A549 (cell line): ENCODE measurements around the gene PLD1.

Source experiments
- POLR2A ChIP-seq: IDR thresholded peaks from 2 replicates; pipeline ENCODE4 v1.6.1; 2012; ENCODE audit warnings: mild to moderate bottlenecking, low read length
- RAD21 ChIP-seq, 2 experiments: fragments of >200 bp in 1 of 2; sonication (Bioruptor Twin) in 1 of 2; formaldehyde crosslinking in 1 of 2; IDR thresholded peaks in 1 of 2; conservative IDR thresholded peaks in 1 of 2; 2 replicates in 1 of 2; 3 replicates in 1 of 2; pipeline ENCODE4 v1.6.1; 2012 to 2018; ENCODE audit warnings: inconsistent platforms in 1 of 2
- RNF2 ChIP-seq: fragments of 200-600 bp; sonication (generic); IDR thresholded peaks from 2 replicates; pipeline ENCODE4 v1.6.1; 2016; ENCODE audit warnings: low read depth, mild to moderate bottlenecking, antibody characterized with exemption, moderate library complexity, borderline replicate concordance
- TF ChIP-seq, protein P1 (sequence below): fragments of >200 bp; sonication (Bioruptor Twin); formaldehyde crosslinking; IDR thresholded peaks from 3 replicates; pipeline ENCODE4 v1.5.1; 2016
- TF ChIP-seq, protein P2 (sequence below): IDR thresholded peaks from 2 replicates; pipeline ENCODE4 v1.6.1; 2012

DNA sequence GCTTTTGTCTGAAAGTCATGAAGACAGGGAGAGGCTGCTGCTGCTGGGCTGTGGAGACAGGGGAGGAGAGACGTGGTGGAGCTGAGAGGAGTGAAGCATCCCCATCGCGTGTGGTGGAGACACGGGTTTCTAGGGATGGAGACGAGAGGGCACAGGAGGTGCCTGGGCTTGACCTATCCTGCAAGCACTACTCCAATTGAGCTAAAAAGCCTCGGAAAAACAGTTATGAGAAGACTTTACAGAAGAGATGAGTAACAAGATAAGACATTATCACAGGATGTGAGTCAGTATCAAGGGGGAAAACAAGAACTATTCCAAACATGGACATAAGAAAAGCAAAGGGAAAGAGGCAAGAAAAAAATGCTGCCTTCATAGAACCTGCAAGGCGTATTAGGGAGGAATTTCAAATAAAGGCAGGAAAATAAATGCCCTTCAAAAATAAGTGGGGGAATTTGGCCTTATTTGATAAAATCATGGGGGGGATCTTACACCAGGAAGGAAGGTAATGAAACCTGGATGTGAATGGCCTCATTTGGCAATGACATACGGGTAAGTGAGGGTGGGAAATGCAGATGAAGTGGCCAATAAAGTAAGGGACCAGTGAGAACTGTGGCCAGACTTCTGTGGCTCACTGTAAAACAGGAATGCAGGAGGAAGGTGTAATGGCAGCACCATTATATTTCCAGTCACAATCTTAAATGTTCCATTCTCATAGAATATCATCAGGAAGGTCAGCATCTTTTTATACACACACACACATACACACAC, 97.9 kb downstream of the PLD1 start:
- no peak for TF ChIP-seq RAD21 (conservative IDR thresholded peaks at IDR 0.05 in 1 of 2, IDR thresholded peaks at IDR 0.05 in 1 of 2)
- TF ChIP-seq, protein P1, sequence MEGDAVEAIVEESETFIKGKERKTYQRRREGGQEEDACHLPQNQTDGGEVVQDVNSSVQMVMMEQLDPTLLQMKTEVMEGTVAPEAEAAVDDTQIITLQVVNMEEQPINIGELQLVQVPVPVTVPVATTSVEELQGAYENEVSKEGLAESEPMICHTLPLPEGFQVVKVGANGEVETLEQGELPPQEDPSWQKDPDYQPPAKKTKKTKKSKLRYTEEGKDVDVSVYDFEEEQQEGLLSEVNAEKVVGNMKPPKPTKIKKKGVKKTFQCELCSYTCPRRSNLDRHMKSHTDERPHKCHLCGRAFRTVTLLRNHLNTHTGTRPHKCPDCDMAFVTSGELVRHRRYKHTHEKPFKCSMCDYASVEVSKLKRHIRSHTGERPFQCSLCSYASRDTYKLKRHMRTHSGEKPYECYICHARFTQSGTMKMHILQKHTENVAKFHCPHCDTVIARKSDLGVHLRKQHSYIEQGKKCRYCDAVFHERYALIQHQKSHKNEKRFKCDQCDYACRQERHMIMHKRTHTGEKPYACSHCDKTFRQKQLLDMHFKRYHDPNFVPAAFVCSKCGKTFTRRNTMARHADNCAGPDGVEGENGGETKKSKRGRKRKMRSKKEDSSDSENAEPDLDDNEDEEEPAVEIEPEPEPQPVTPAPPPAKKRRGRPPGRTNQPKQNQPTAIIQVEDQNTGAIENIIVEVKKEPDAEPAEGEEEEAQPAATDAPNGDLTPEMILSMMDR = no peak
- no peak for TF ChIP-seq POLR2A
- TF ChIP-seq, protein P2, sequence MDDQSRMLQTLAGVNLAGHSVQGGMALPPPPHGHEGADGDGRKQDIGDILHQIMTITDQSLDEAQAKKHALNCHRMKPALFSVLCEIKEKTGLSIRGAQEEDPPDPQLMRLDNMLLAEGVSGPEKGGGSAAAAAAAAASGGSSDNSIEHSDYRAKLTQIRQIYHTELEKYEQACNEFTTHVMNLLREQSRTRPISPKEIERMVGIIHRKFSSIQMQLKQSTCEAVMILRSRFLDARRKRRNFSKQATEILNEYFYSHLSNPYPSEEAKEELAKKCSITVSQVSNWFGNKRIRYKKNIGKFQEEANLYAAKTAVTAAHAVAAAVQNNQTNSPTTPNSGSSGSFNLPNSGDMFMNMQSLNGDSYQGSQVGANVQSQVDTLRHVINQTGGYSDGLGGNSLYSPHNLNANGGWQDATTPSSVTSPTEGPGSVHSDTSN = no peak
- TF ChIP-seq RNF2 = no peak
